NCI-H128 (cell line): ENCODE data around the gene MEX3A.
"Not testable (repeated sequence)": the region's sequence is repeated elsewhere in the genome, so short reads cannot be mapped to it uniquely, and the experiment has no call there.

Source experiments
- DNase-seq: peaks from one replicate; lab custom pipeline; 2025; ENCODE audit not compliant: unreplicated experiment; lab: John Stamatoyannopoulos, UW

Gene MEX3A

GRCh38 chr1:156118177-156118868 is 36.1 kb upstream of the MEX3A start:
- no peak for DNase-seq

DNA sequence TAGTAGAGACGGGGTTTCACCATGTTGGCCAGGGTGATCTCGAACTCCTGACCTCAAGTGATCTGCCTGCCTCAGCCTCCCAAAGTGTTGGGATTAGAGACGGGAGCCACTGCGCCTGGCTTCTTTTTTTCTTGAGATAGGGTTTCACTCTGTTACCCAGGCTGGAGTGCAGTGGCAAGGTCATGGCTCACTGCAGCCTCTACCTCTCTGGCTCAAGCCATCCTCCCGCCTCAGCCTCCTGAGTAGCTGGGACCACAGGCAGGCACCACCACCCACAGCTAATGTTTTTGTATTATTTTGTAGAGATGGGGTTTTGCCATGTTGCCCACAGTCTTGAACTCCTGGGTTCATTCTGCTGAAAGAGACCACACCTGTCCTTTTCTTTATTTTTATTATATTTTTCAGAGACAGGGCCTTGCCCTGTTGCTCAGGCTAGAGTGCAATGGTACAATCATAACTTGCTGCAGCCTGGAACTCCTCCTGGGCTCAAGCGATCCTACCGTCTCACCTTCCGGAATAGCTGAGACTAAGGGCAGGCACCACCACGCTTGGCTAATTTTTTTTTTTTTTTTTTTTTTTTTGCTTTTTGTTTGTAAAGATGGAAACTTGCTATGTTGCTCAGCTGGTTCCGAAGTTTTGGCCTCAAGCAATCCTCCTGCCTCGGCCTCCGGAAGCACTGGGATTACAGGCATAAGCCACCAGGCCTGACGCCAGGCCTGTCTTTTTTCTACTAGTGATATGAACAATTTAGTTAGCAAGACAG is 35.3 kb upstream of the MEX3A start:
- no peak for DNase-seq

- not testable (repeated sequence) for DNase-seq
These were observed 34.5 kb upstream of the MEX3A start for GRCh38 chr1:156116731-156117130.

GRCh38 chr1:156115514-156116374 is 33.5 kb upstream of the MEX3A start:
- DNase-seq: no peak

DNA sequence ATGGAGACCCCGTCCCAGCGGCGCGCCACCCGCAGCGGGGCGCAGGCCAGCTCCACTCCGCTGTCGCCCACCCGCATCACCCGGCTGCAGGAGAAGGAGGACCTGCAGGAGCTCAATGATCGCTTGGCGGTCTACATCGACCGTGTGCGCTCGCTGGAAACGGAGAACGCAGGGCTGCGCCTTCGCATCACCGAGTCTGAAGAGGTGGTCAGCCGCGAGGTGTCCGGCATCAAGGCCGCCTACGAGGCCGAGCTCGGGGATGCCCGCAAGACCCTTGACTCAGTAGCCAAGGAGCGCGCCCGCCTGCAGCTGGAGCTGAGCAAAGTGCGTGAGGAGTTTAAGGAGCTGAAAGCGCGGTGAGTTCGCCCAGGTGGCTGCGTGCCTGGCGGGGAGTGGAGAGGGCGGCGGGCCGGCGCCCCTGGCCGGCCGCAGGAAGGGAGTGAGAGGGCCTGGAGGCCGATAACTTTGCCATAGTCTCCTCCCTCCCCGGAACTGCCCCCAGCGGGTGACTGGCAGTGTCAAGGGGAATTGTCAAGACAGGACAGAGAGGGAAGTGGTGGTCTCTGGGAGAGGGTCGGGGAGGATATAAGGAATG is 32.8 kb upstream of the MEX3A start:
- no peak for DNase-seq

DNA sequence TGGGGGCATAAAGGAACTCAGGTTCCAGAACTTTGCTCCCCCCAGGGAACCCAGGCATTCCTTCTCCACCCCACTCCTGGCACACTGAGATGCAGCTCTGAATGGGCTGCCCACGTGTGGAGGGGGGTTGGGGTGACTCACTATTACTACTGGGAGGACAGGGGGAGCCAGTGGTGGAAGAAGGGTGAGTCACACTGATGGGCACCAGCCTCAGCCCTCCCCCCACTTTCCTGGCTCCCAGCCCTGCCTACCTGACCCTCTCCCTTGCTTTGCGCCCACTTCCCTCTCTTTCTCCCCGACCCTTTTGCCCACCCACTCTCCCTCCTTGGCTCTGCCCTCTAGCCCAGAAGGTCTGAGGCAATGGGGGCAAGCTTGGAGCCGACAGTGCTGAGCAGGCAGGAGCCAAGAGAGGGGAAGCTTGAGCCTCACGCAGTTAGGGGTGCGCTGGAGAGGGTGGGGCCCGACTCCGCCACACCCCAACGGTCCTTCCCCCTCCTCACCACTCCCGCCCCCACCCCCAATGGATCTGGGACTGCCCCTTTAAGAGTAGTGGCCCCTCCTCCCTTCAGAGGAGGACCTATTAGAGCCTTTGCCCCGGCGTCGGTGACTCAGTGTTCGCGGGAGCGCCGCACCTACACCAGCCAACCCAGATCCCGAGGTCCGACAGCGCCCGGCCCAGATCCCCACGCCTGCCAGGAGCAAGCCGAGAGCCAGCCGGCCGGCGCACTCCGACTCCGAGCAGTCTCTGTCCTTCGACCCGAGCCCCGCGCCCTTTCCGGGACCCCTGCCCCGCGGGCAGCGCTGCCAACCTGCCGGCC is 32.0 kb upstream of the MEX3A start, which contains the start of gene LMNA:
Gene LMNA, plus strand, starts transcription at position 611 of the 818 bp plus-strand sequence. CDS start 208 bp downstream, outside the sequence.
- peak; percentile 58 for DNase-seq

- DNase-seq: no peak
These were observed 31.2 kb upstream of the MEX3A start for GRCh38 chr1:156113282-156113950.

DNA sequence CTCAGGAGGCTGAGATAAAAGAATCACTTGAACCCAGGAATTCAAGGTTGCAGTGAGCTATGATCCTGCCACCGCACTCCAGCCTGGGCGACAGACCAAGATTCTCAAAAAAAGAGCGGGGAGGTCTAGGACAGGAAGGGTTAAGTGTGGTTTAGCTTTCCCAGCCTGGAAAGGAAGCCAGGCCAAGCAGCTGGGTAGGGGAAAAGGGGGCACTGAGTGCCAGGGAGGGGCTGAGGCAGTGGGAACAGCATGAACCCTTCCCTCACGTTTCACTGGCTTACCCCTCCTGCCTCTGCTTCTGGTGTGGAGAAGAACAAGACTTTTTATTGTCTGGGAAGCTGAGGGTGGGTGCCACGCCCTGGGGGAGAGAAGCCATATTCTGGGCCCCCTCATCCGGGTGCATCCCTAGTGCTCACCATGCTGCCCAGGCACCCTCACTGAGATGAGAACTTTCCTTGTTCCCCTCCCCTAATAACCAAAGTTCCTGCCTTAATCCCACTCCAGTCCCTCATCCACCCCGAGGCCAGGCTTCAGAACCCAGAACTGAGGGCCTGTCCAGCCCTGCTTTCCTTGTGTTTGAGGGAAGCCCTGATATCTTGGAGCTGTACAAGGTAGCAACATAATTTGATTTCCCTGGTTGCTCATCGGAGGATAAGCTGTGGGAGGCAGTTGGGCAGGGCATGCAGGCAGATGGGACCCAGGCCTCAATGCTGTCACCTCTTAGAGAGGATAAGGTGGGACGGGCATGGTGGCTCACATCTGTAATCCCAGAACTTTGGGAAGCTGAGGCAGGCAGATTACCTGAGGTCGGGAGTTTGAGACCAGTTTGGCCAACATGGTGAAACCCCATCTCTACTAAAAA is 30.2 kb upstream of the MEX3A start:
- no peak for DNase-seq

GRCh38 chr1:156111355-156111962 is 29.2 kb upstream of the MEX3A start:
- DNase-seq: no peak

GRCh38 chr1:156110252-156110651 is 28.0 kb upstream of the MEX3A start:
- DNase-seq: no peak

DNA sequence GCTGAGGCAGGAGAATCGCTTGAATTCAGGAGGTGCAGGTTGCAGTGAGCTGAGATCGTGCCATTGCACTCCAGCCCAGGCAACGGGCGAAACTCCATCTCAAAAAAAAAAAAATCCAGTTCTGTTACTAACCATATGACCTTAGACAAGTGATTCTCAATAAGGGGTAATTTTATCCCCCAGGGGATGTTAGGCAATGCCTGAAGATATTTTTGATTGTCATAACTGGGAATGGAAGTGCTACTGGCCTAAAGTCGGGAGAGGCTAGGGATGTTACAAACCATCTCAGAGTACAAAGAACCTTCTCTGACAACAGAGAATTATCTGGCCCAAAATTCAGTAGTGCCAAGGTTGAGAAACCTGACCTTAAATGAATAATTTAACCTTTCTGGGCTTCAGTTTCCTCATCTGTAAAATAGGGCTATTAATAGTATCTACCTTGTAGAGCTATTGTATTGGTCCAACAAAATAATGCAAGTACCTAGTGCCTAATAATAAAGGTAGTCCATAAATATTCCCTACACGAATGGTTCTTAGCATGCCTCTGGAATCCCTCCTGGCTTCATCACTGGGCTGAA is 26.5 kb upstream of the MEX3A start:
- no peak for DNase-seq

DNA sequence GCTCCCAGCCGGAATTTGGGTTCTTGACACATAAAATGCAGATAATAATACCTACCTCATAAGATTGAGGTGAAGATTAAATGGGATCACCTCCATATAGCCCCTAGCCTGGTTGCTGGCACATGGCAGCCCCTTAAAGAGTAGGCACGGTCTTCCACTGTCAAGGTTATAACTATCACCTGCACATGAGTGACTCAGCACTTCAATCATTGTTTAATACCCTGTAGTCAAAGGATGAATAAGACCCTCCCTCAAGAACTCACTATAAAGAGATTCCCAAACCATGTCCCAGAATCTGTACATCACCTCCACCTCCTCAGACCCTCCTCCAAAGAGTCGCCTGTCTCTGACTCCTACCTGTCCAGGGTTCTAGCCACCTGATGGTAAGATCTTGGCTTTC is 25.8 kb upstream of the MEX3A start:
- DNase-seq: no peak

DNA sequence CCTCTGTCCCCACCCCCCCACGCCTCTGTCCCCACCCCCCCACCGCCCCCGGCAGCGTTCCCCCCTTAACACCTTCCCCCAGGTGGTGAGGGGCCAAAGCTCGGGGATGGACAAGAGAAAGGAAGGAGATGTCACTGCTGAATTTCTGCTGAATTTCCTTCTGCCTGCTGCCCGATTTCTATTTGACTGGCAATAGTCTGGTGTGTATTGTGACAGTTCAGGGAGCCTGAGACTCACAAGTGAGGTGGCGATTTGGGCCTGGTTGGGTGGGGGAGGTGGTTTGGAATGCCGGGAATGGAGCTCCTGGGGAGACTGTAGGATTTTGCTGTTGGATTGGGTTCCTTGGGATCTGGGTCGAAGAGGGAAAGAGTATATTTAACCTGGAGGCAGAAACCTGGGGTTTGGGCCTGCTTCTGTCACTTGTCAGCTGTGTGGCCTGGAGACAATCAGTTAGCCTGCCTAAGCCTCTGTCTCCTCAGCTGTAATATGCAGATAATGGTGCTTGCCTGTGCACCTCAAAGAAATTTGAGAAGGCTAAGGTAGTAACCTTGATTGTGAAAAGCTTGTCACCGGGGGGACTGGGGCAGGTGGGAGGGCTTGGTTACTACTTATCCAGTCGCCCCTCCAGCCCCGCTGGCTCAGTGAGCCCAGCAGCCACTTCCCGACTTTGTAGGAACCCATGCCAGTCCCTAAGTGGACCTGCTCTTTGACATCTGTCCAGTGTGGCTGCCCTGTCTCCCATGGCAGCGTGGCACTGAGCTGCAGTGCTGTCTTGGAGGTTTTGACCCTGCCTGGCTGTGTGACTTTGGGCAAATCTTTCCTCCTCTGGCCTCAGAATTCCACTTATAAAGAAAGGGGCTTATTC is 24.6 kb upstream of the MEX3A start:
- no peak for DNase-seq

DNA sequence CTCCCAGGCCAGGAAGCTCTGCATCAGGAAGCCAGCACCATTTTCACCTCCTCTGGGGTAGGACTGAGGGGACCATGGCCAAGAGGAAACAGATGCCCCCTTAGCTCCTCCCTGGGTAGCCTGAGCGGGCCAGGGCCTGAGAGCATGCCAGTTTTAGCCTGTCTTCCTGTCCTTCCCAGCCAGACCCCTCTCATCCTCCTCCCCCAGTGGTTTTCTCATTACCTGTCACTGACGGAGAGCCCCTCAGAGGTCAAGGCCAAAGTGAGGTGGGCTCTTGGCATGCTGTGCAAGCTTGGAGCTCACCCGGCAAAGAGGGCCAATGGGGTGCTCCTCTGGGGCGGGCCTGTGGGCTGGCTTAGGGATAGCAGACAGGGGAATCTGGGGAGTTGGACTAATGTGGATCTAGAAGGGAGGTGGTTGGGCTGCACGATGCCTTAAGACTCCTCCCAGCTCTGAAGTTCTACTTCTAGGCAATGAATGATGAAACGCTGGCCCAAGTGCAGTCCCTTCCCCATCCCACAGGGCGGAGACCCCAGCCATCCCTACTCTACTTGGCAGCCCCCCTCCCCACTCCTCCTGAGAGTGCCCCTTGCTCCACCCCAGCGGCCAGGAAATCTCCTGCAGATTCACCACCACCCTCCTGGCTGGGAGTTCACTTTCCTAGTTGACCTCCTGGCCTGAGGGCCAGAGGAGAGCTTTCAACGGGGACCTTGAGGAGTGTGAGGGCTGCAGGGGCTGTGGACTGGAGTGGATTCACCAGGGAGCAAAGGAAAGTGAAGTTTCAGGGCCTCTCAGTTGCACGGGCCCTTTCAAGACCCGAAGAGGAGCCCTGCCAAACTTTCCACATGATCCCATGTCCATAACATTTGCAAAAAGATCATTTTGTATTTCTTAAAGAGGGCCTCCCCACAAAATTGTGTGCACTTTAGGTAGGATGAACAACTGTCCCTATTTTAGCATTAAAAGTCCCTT is 22.9 kb upstream of the MEX3A start:
- no peak for DNase-seq

GRCh38 chr1:156104065-156104810 is 22.0 kb upstream of the MEX3A start:
- no peak for DNase-seq
